Trophoblast cell (in vitro differentiated cells and primary cell): Measurements from ENCODE around the gene RIC8A.
A peak's percentile ranks its signal among the peaks of the same experiment; 100 is the strongest.

Experiments used
- DNase-seq, 2 donors: peaks; one replicate each; pipeline ENCODE4 v3.0.0-alpha.2; 2016
- H2AFZ ChIP-seq: 2 replicates; pipeline ENCODE4 v1.6.1; 2013; ENCODE audit warnings: low read length, moderate library complexity, mild to moderate bottlenecking; ENCODE audit not compliant: insufficient read depth, poor library complexity
- H2AK5ac ChIP-seq: 2 replicates; pipeline ENCODE4 v1.6.1; 2013; ENCODE audit warnings: mild to moderate bottlenecking, low read length
- H2BK120ac ChIP-seq: 2 replicates; pipeline ENCODE4 v1.6.1; 2013; ENCODE audit warnings: low read length, mild to moderate bottlenecking, moderate library complexity; ENCODE audit not compliant: insufficient read depth, poor library complexity
- H2BK12ac ChIP-seq: 2 replicates; pipeline ENCODE4 v1.6.1; 2013; ENCODE audit warnings: mild to moderate bottlenecking, low read length, moderate library complexity
- H2BK5ac ChIP-seq: 2 replicates; pipeline ENCODE4 v1.6.1; 2013; ENCODE audit warnings: low read length, low read depth, moderate library complexity, mild to moderate bottlenecking; ENCODE audit not compliant: poor library complexity
- H3K14ac ChIP-seq: 2 replicates; pipeline ENCODE4 v1.6.1; 2013; ENCODE audit warnings: mild to moderate bottlenecking, low read length
- H3K18ac ChIP-seq: 2 replicates; pipeline ENCODE4 v1.6.1; 2013; ENCODE audit warnings: mild to moderate bottlenecking, low read length
- H3K23ac ChIP-seq: 2 replicates; pipeline ENCODE4 v1.6.1; 2013; ENCODE audit warnings: low read length
- H3K27ac ChIP-seq: 2 replicates; pipeline ENCODE4 v1.5.1; 2013; ENCODE audit warnings: low read depth, mild to moderate bottlenecking, inconsistent platforms, low read length, moderate library complexity
- H3K27me3 ChIP-seq: 2 replicates; pipeline ENCODE4 v1.6.1; 2013; ENCODE audit warnings: inconsistent platforms, mild to moderate bottlenecking, low read length, moderate library complexity; ENCODE audit not compliant: insufficient read depth
- H3K36me3 ChIP-seq, 2 experiments: 1 replicate in 1 of 2; 2 replicates in 1 of 2; pipeline ENCODE4 v1.6.1; 2013; ENCODE audit warnings: low read length in 2 of 2, mild to moderate bottlenecking in 2 of 2, moderate library complexity in 1 of 2; ENCODE audit not compliant: insufficient read depth in 2 of 2, control insufficient read depth in 1 of 2
- H3K4ac ChIP-seq: 2 replicates; pipeline ENCODE4 v1.6.1; 2013; ENCODE audit warnings: low read depth, mild to moderate bottlenecking, low read length, moderate library complexity
- H3K4me1 ChIP-seq, 2 experiments: 1 replicate in 1 of 2; 2 replicates in 1 of 2; pipeline ENCODE4 v1.6.1; 2013; ENCODE audit warnings: low read length in 2 of 2, mild to moderate bottlenecking in 2 of 2, moderate library complexity in 1 of 2; ENCODE audit not compliant: insufficient read depth in 2 of 2, control insufficient read depth in 1 of 2
- H3K4me2 ChIP-seq: 2 replicates; pipeline ENCODE4 v1.6.1; 2013; ENCODE audit warnings: inconsistent platforms, mild to moderate bottlenecking, low read length, moderate library complexity
- H3K4me3 ChIP-seq: 2 replicates; pipeline ENCODE4 v1.5.1; 2013; ENCODE audit warnings: mild to moderate bottlenecking, low read depth, low read length, inconsistent platforms
- H3K79me1 ChIP-seq: one replicate; pipeline ENCODE4 v1.6.1; 2013; ENCODE audit warnings: low read length
- H3K79me2 ChIP-seq: 2 replicates; pipeline ENCODE4 v1.6.1; 2013; ENCODE audit warnings: low read length, mild to moderate bottlenecking; ENCODE audit not compliant: control insufficient read depth, insufficient read depth, poor library complexity
- H3K9ac ChIP-seq: 2 replicates; pipeline ENCODE4 v1.6.1; 2013; ENCODE audit warnings: mild to moderate bottlenecking, low read length
- H3K9me3 ChIP-seq: 2 replicates; pipeline ENCODE4 v1.6.1; 2013; ENCODE audit warnings: low read depth, mild to moderate bottlenecking, control low read depth, inconsistent platforms, low read length; ENCODE audit not compliant: insufficient read depth
- H4K12ac ChIP-seq: 2 replicates; pipeline ENCODE4 v1.6.1; 2013; ENCODE audit warnings: low read depth, mild to moderate bottlenecking, low read length, moderate library complexity
- H4K8ac ChIP-seq: 2 replicates; pipeline ENCODE4 v1.6.1; 2013; ENCODE audit warnings: low read depth, mild to moderate bottlenecking, low read length, moderate library complexity
- H4K91ac ChIP-seq: one replicate; pipeline ENCODE4 v1.6.1; 2013; ENCODE audit warnings: low read depth, mild to moderate bottlenecking, low read length, moderate library complexity
- WGBS: extraction: QIAGEN DNeasy Blood & Tissue Kit; methylation state at CpG from one replicate; pipeline ENCODE4 v1.1.7; 2013; ENCODE audit warnings: missing lambda C conversion rate; ENCODE audit not compliant: insufficient read length, insufficient coverage; ENCODE audit errors: extremely low coverage; 5-methylcytosine and 5-hydroxymethylcytosine counted together

Gene RIC8A

DNA sequence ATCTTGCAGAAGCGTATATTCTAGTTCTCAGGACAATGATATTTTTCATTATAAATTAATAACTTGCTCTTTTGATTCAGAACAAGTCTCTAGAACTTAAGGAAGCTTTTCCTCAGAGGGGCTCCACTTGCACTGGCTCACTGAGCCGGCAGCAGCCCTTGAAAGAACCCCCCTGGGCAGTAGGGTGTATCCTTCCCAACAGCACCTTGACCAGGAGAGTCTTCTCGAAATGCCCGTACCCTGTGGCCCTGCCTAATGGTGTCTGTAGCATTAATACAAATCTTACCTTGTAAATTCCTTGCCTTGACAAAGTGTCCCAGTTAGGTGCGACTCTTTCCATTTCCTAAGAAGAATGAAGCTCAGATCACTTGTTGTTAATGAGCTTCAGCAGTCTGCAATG, 42.8 kb downstream of the RIC8A start:
- no peak overlapping the region for H4K12ac ChIP-seq
- no peak overlapping the region for H4K91ac ChIP-seq
- H2BK12ac ChIP-seq: no peak overlapping the region
- no peaks in the 10 kb centered on the region for H3K79me2 ChIP-seq
- WGBS: no CpG with 5 or more reads among the region's 5 CpGs
- H2BK5ac ChIP-seq: no peak overlapping the region
- no peak overlapping the region for H4K8ac ChIP-seq
- DNase-seq: no peak
- no peak overlapping the region for H3K9ac ChIP-seq
- H3K18ac ChIP-seq: no peak overlapping the region
- no peak overlapping the region for H3K4me2 ChIP-seq
- H3K79me1 ChIP-seq: no peaks in the 10 kb centered on the region
- no peak overlapping the region for H3K4me3 ChIP-seq
- H3K23ac ChIP-seq: no peak overlapping the region
- no peak overlapping the region for H3K27ac ChIP-seq
- no peaks in the 10 kb centered on the region for H3K27me3 ChIP-seq
- no peaks in the 10 kb centered on the region for H3K4me1 ChIP-seq
- H3K4ac ChIP-seq: no peak overlapping the region
- H3K9me3 ChIP-seq: peaks cover 2% of the 10 kb centered on the region
- no peak overlapping the region for H2AFZ ChIP-seq
- no peak overlapping the region for H2AK5ac ChIP-seq
- H3K36me3 ChIP-seq: peaks cover 47 to 63% of the 10 kb centered on the region in 2 experiments
- H3K14ac ChIP-seq: no peak overlapping the region
- H2BK120ac ChIP-seq: no peak overlapping the region

DNA sequence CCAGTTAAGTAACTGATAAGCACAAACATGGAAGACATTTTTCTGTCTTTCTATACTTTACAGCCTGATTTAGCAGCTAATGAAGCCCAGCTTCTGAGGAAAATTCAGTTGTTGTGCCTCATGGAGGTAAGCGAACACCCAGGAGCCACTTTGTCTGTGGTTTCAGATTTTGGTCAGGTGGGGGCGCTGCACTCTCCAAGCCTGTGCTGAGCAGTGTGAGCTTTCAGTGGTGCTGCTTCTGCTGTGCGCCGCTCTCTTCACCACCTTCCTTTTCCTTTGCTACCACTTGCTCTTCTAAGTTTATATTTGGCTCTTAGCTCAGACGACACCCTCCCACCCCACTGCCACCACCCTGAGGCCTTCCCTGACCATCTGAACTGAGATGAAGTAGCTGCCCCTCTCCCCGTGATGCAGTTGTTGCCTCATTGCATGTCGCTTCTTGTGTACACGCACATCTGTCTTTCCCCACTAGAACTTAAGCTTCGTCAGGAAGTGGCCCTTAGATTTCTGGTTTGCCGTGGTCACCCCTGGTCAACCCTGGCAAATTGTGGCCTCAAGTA, 43.3 kb downstream of the RIC8A start:
- Histone ChIP-seq H3K9ac (no peak overlapping the region), H3K4me1 (no peaks in the 10 kb centered on the region), H2AFZ (no peak overlapping the region), H3K79me1 (no peaks in the 10 kb centered on the region), H3K4me2 (no peak overlapping the region), H3K23ac (no peak overlapping the region), H4K12ac (no peak overlapping the region), H2AK5ac (no peak overlapping the region), H2BK120ac (no peak overlapping the region), H2BK12ac (no peak overlapping the region), H3K14ac (no peak overlapping the region), H3K9me3 (peaks cover 2% of the 10 kb centered on the region), H3K4ac (no peak overlapping the region), H3K79me2 (no peaks in the 10 kb centered on the region), H3K36me3 (peaks cover 43 to 59% of the 10 kb centered on the region in 2 experiments), H4K91ac (no peak overlapping the region), H3K18ac (no peak overlapping the region), H3K4me3 (no peak overlapping the region), H3K27ac (no peak overlapping the region), H2BK5ac (no peak overlapping the region), H4K8ac (no peak overlapping the region), H3K27me3 (no peaks in the 10 kb centered on the region)
- peak; percentile 38 to 69 for DNase-seq
- no CpG with 5 or more reads among the region's 10 CpGs for WGBS

DNA sequence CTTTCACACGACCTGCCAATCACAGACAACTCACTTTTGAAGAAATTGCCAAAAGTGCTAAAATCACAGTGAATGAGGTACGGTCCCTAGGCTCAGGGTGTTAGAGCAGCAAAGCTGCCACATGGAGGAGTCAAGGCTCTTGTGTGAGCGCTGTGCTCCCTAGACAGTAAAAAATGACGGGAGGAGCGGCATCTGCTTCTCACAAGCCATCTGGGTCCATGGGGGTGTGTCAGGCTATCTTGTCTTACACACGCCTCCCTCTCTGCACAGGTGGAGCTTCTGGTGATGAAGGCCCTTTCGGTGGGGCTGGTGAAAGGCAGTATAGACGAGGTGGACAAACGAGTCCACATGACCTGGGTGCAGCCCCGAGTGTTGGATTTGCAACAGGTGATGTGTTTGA, 44.0 kb downstream of the RIC8A start:
- Histone ChIP-seq H2BK12ac (no peak overlapping the region), H3K27me3 (no peaks in the 10 kb centered on the region), H2AK5ac (no peak overlapping the region), H4K12ac (no peak overlapping the region), H3K4ac (no peak overlapping the region), H3K9me3 (peaks cover 4% of the 10 kb centered on the region), H3K14ac (no peak overlapping the region), H2BK120ac (no peak overlapping the region), H2AFZ (no peak overlapping the region), H4K91ac (no peak overlapping the region), H3K79me1 (no peaks in the 10 kb centered on the region), H3K4me3 (no peak overlapping the region), H3K9ac (no peak overlapping the region), H3K18ac (no peak overlapping the region), H3K4me1 (no peaks in the 10 kb centered on the region), H4K8ac (no peak overlapping the region), H3K4me2 (no peak overlapping the region), H3K79me2 (no peaks in the 10 kb centered on the region), H3K27ac (no peak overlapping the region), H3K23ac (no peak overlapping the region), H2BK5ac (no peak overlapping the region), H3K36me3 (peaks cover 36 to 51% of the 10 kb centered on the region in 2 experiments)
- DNase-seq: peak in 1 of 2 donors; percentile 9
- whole genome bisulfite sequencing: no CpG with 5 or more reads among the region's 10 CpGs

DNA sequence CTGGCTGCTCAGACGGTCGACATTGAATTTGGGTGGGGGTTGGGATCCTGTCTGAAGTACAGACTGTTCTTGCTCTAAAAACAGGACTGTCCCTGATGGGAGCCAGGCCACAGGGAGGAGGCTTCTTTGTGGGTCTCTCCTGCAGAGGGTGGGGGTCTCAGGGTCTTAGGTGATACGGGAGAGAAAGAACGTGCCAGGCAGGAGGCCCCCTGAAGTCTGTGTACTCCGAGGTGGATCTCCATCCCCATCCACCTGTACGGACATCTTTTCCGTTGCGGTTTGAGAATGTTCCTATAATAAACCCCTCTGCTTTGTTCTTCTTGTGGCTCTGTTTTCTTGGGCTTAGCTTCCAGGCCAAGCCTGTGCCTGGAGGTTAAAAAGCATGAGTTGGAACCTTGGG, 45.2 kb downstream of the RIC8A start:
- WGBS: no CpG with 5 or more reads among the region's 8 CpGs

More for the DNA sequence above, 45.2 kb downstream of the RIC8A start:
- no peak overlapping the region for H3K4ac ChIP-seq
- H3K4me2 ChIP-seq: no peak overlapping the region
- H2BK12ac ChIP-seq: no peak overlapping the region
- no peak for DNase-seq
- no peak overlapping the region for H2AFZ ChIP-seq
- H3K79me2 ChIP-seq: no peaks in the 10 kb centered on the region
- H3K23ac ChIP-seq: no peak overlapping the region
- H4K91ac ChIP-seq: no peak overlapping the region
- H3K79me1 ChIP-seq: no peaks in the 10 kb centered on the region
- peaks cover 4% of the 10 kb centered on the region for H3K9me3 ChIP-seq
- H3K4me1 ChIP-seq: no peaks in the 10 kb centered on the region
- no peak overlapping the region for H2BK5ac ChIP-seq
- no peak overlapping the region for H3K4me3 ChIP-seq
- no peak overlapping the region for H2AK5ac ChIP-seq
- no peak overlapping the region for H3K9ac ChIP-seq
- no peak overlapping the region for H3K27ac ChIP-seq
- H3K36me3 ChIP-seq: peaks cover 36 to 47% of the 10 kb centered on the region in 2 experiments
- H4K12ac ChIP-seq: no peak overlapping the region
- no peaks in the 10 kb centered on the region for H3K27me3 ChIP-seq
- no peak overlapping the region for H3K14ac ChIP-seq
- H4K8ac ChIP-seq: no peak overlapping the region
- H2BK120ac ChIP-seq: no peak overlapping the region
- no peak overlapping the region for H3K18ac ChIP-seq
